ENCODE measurements around the gene IKBKG.

DNA sequence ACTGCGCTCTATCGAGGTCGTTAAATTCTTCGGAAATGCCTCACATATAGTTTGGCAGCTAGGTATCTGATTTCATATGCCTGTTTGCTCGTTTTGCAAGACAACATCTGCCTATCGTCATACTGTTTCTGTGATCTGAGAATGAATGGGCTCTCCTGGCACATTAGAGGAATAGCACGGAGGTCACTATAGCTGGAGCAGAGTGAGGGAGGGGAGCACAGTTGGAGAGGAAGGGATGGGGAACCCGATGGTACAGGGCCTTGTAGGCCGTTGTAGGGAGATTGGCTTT is 552 bp downstream of the IKBKG start:
- TF ChIP-seq ZNF274 (IDR thresholded peaks at IDR 0.05; ENCODE audit: low read depth, low read length): no peak
- no peak for TF ChIP-seq YY1 (IDR thresholded peaks at IDR 0.05; ENCODE audit: insufficient read depth, insufficient read length)
